ENCODE data around the gene ITPK1. TPM values are rescaled to one million over a fixed set of nuclear protein-coding genes. Genes with fewer than 3 reads are reported as not detected.

Gene ITPK1
- total and polyA plus RNA-seq, 5 donors from 2014 or later = 19.5 to 54.1 (median 22.1) TPM

DNA sequence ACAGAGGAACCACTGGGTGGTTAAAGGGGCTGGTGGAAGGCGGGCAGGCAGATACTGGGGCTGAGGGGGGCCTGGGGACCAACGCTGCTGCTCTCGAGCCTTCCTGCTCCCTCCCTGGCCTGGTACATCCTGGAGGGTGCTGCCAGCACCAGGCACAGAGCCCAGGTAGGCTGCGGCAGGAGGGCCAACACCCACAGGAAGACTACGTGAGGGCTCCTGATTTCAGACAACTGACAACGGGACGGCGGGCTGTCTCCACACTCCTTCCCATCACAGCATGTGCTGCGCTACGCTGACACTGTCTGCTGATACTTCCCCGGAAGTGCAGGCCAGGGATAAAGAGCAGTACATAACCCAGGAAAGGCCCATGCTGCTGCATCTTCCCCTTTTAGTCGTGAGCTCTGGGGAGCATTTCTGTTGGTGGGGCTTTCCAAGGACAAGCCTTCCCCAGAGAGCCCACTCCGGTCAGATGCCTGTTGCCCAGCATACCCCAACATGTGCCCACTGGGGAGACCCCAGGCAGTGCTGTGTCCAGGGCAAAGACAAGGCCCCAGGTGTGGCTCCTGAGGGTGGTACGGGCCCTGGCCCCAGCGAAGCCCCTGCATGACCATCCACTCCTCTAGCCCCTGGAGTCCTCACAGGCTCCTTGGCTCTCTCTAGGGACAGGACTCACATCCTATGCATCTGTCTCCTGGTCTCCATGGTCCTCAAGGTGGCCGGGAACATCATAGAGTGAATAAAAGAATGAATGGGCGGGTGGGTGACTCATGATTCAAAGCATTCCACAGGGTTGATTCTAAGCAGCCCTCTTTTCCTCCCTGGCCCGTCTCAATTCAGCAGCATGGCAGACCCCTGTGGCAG is 154.8 kb downstream of the ITPK1 start:
- no peaks in the 10 kb centered on the region for H3K27me3 ChIP-seq (ENCODE audit: control insufficient read depth, insufficient read depth, low read length)
- no peak overlapping the region for H3K4me3 Mint-ChIP-seq
- H3K27ac Mint-ChIP-seq = peak overlapping the region in 1 of 3 donors; percentile 45
- no peaks in the 10 kb centered on the region for H3K27me3 Mint-ChIP-seq
- peaks cover 26% of the 10 kb centered on the region for H3K36me3 ChIP-seq (ENCODE audit: control insufficient read depth, insufficient read depth, low read length)
- H3K9me3 ChIP-seq (ENCODE audit: control insufficient read depth in 2 of 2, low read length in 2 of 2) = no peaks in the 10 kb centered on the region
- ATAC-seq (ENCODE audit: low read depth in 2 of 2) = no peak
- H3K4me1 ChIP-seq (ENCODE audit: control insufficient read depth, insufficient read depth, low read length, poor library complexity, severe bottlenecking) = no peaks in the 10 kb centered on the region
- H3K9me3 Mint-ChIP-seq = peaks cover 0 to 1% (median 0%) of the 10 kb centered on the region in 7 donors
- peaks cover 0 to 7% (median 2%) of the 10 kb centered on the region in 4 donors for H3K4me1 Mint-ChIP-seq
- DNase-seq = no peak
- peaks cover 11% of the 10 kb centered on the region for H3K36me3 Mint-ChIP-seq
- H3K4me3 ChIP-seq (ENCODE audit: low read depth, low read length) = no peak overlapping the region
- H3K27ac ChIP-seq (ENCODE audit: insufficient read depth, low read length, poor library complexity, severe bottlenecking) = no peak overlapping the region

DNA sequence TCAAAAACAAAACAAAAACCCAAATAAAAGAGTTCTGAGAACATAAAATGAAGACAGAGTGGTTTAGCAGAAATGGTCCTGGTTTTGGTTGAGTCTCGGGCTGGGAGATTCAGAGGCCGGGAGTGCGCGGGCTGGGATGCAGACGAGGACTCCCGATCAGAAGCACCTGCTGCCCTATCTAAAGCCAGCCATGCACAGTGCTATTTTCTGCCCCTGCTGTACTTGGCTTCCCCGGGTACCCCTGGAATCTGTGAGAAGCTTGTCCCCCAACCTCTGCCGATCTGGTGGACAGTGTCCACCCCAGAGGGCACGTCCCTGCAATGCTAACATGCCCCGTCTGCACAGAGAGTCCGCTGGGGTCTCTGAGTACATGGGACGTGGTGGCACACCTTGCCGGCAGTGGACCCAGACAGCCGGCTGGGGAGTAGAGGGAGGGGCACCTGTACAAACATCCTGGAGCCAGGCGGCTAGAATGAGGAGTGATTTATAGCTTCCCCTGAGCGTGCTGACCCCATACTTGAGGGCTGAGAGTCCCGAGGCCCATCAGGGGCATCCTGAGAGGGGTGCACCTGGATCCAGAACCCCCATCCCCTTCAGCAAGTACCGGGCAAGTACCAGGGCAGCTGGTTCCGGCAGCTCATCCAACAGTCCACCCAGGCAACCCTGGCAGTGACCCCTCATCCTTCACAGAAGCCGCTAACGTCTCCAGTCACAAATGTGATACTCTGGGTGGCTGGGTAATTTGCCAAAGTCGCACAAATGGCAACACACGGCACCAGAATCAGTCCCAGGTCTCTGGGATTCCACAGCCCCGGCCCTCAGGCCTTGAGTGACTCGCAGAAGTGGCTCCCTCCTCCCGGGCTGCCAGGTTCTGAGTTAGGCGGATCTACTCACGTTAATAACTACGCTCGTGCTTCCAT is 155.7 kb downstream of the ITPK1 start:
- Histone ChIP-seq H3K4me3 (ENCODE audit: low read depth, low read length) (no peak overlapping the region), H3K27me3 (ENCODE audit: control insufficient read depth, insufficient read depth, low read length) (no peaks in the 10 kb centered on the region), H3K4me1 (ENCODE audit: control insufficient read depth, insufficient read depth, low read length, poor library complexity, severe bottlenecking) (no peaks in the 10 kb centered on the region), H3K9me3 (ENCODE audit: control insufficient read depth in 2 of 2, low read length in 2 of 2) (no peaks in the 10 kb centered on the region), H3K27ac (ENCODE audit: insufficient read depth, low read length, poor library complexity, severe bottlenecking) (no peak overlapping the region), H3K36me3 (ENCODE audit: control insufficient read depth, insufficient read depth, low read length) (peaks cover 33% of the 10 kb centered on the region)
- ATAC-seq (ENCODE audit: low read depth in 2 of 2) (no peak), DNase-seq (no peak)
- Mint-ChIP-seq H3K4me3 (no peak overlapping the region), H3K27ac (peak overlapping the region in 1 of 3 donors; percentile 43), H3K9me3 (peaks cover 0 to 1% (median 0%) of the 10 kb centered on the region in 7 donors), H3K4me1 (peaks cover 0 to 3% (median 2%) of the 10 kb centered on the region in 4 donors), H3K27me3 (no peaks in the 10 kb centered on the region), H3K36me3 (peaks cover 14% of the 10 kb centered on the region)

DNA sequence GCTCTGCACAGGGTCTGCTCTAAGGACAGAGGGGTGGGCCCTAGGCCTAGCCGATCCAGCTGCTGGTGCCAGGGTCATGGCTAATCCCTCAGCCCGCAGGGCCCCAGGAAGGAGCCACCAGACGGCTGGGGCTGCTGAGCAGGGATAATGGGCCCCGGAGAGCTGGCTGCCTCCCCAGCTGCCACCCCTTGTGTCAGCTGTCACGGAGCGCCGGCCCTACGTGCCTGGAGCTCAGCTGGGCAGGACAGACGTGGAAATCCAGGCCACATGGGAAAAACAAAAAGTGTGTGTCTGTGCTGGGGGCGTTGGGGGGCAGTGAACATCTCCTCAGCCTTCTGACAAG is 156.6 kb downstream of the ITPK1 start:
- peaks cover 17% of the 10 kb centered on the region for H3K36me3 Mint-ChIP-seq
- H3K27me3 Mint-ChIP-seq = no peaks in the 10 kb centered on the region
- no peak for ATAC-seq (ENCODE audit: low read depth in 2 of 2)

DNA sequence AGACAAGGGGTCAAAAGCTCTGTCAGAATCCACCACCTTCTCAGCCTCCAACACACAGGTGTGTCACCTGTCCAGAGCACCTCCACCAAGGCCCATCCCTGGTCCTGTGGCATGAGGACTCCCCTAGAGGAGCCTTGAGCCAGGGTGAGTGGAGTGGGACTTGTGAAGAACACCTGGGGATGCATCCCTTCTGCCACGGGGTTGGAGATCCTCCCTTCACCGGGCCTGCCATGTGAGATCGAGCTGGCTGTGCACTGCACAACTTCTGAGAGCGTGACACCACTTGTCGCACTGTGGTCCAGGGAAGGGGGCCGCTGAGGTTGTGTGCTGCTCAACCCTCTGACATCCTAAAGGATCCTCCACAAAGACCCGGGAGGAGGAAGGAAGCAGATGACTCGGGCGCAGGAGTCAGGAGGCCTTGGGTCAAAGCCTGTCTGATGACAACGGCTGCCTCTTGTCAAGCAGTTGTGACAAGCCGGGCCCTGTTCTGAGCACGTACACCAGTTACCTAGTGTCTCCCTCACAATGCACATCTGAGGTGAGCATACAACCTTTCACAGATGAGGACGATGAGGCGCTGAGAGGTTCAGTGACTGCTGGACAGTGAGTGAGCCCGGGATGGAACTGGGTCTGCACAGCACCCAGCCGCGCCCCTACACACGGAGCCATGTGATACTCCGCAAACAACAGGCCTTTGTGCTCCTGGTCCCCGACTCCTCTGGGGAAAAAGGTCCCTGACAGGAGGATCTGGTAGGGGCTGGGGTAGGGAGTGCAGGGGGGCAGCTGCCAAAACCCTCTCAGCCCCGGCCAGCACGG is 157.1 kb downstream of the ITPK1 start:
- Histone ChIP-seq H3K4me1 (ENCODE audit: control insufficient read depth, insufficient read depth, low read length, poor library complexity, severe bottlenecking) (no peaks in the 10 kb centered on the region), H3K27me3 (ENCODE audit: control insufficient read depth, insufficient read depth, low read length) (no peaks in the 10 kb centered on the region), H3K9me3 (ENCODE audit: control insufficient read depth in 2 of 2, low read length in 2 of 2) (no peaks in the 10 kb centered on the region), H3K36me3 (ENCODE audit: control insufficient read depth, insufficient read depth, low read length) (peaks cover 33% of the 10 kb centered on the region), H3K4me3 (ENCODE audit: low read depth, low read length) (no peak overlapping the region), H3K27ac (ENCODE audit: insufficient read depth, low read length, poor library complexity, severe bottlenecking) (no peak overlapping the region)
- DNase-seq = no peak
- Mint-ChIP-seq H3K9me3 (peaks cover 0 to 1% (median 0%) of the 10 kb centered on the region in 7 donors), H3K27ac (no peak overlapping the region), H3K4me3 (no peak overlapping the region), H3K4me1 (peaks cover 0 to under 1% (median 0%) of the 10 kb centered on the region in 4 donors), H3K36me3 (peaks cover 15% of the 10 kb centered on the region), H3K27me3 (no peaks in the 10 kb centered on the region)
- no peak for ATAC-seq (ENCODE audit: low read depth in 2 of 2)

More for the DNA sequence above, 156.6 kb downstream of the ITPK1 start:
- no peaks in the 10 kb centered on the region for H3K27me3 ChIP-seq (ENCODE audit: control insufficient read depth, insufficient read depth, low read length)
- Mint-ChIP-seq H3K9me3 (peaks cover 0 to 1% (median 0%) of the 10 kb centered on the region in 7 donors), H3K27ac (no peak overlapping the region), H3K4me3 (no peak overlapping the region), H3K4me1 (peaks cover 0 to 3% (median under 1%) of the 10 kb centered on the region in 4 donors)
- H3K27ac ChIP-seq (ENCODE audit: insufficient read depth, low read length, poor library complexity, severe bottlenecking) = no peak overlapping the region
- peaks cover 33% of the 10 kb centered on the region for H3K36me3 ChIP-seq (ENCODE audit: control insufficient read depth, insufficient read depth, low read length)
- no peak for DNase-seq
- no peaks in the 10 kb centered on the region for H3K4me1 ChIP-seq (ENCODE audit: control insufficient read depth, insufficient read depth, low read length, poor library complexity, severe bottlenecking)
- H3K4me3 ChIP-seq (ENCODE audit: low read depth, low read length) = no peak overlapping the region
- H3K9me3 ChIP-seq (ENCODE audit: control insufficient read depth in 2 of 2, low read length in 2 of 2) = no peaks in the 10 kb centered on the region

DNA sequence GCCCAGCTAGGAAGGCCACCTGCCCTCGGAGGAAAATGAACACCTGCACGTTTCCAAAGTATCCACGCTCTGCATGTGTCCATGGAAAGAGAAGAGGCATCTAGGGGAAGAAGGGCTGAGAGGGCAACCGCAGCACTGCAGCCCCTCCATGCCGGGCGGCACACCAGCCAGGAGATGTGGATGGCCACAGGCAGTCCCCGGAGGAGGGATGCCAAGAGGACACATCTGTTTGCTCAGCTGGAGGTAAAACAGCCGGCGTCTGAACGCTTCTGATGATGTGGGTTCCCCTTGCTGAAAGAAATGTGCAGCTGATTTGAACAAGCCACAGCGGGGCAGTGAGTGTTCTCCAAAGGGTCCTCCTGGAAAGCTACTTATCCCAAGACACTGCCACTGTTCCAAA is 158.8 kb downstream of the ITPK1 start:
- no peak overlapping the region for H3K4me3 ChIP-seq (ENCODE audit: low read depth, low read length)
- H3K9me3 Mint-ChIP-seq = no peaks in the 10 kb centered on the region
- H3K4me1 ChIP-seq (ENCODE audit: control insufficient read depth, insufficient read depth, low read length, poor library complexity, severe bottlenecking) = peaks cover 3% of the 10 kb centered on the region
- peaks cover 31% of the 10 kb centered on the region for H3K36me3 ChIP-seq (ENCODE audit: control insufficient read depth, insufficient read depth, low read length)
- H3K27me3 Mint-ChIP-seq = no peaks in the 10 kb centered on the region
- no peak overlapping the region for H3K4me3 Mint-ChIP-seq
- no peaks in the 10 kb centered on the region for H3K27me3 ChIP-seq (ENCODE audit: control insufficient read depth, insufficient read depth, low read length)
- peaks cover 2 to 4% (median 4%) of the 10 kb centered on the region in 4 donors for H3K4me1 Mint-ChIP-seq
- H3K36me3 Mint-ChIP-seq = peaks cover 13% of the 10 kb centered on the region
- no peak for ATAC-seq (ENCODE audit: low read depth in 2 of 2)
- DNase-seq = no peak
- no peak overlapping the region for H3K27ac Mint-ChIP-seq
- H3K9me3 ChIP-seq (ENCODE audit: control insufficient read depth in 2 of 2, low read length in 2 of 2) = no peaks in the 10 kb centered on the region
- H3K27ac ChIP-seq (ENCODE audit: insufficient read depth, low read length, poor library complexity, severe bottlenecking) = no peak overlapping the region

DNA sequence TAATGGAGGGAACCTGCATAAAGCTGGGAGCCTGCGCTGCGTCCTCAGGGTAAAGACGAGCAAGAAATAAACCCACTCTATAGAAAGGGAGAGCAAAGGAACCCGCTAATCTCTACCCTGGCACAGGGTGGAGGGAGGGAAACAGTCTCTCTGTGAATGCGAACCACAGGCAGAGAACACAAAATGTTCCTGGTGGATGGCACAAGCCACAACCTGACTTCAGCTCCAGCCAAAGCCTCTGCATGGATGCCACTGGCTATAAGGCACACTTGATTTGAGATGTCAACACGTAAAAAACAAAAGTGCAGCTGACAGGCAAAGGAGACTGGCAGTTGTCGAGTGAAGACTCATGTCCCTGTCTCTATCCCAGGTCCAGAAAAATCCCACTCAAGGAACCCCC is 160.3 kb downstream of the ITPK1 start:
- Mint-ChIP-seq H3K36me3 (peaks cover 17% of the 10 kb centered on the region), H3K27me3 (no peaks in the 10 kb centered on the region), H3K27ac (no peak overlapping the region), H3K9me3 (no peaks in the 10 kb centered on the region), H3K4me1 (peaks cover 4 to 7% (median 6%) of the 10 kb centered on the region in 4 donors), H3K4me3 (no peak overlapping the region)
- Histone ChIP-seq H3K4me3 (ENCODE audit: low read depth, low read length) (no peak overlapping the region), H3K27me3 (ENCODE audit: control insufficient read depth, insufficient read depth, low read length) (no peaks in the 10 kb centered on the region), H3K4me1 (ENCODE audit: control insufficient read depth, insufficient read depth, low read length, poor library complexity, severe bottlenecking) (peaks cover 7% of the 10 kb centered on the region), H3K27ac (ENCODE audit: insufficient read depth, low read length, poor library complexity, severe bottlenecking) (no peak overlapping the region), H3K9me3 (ENCODE audit: control insufficient read depth in 2 of 2, low read length in 2 of 2) (no peaks in the 10 kb centered on the region), H3K36me3 (ENCODE audit: control insufficient read depth, insufficient read depth, low read length) (peaks cover 21% of the 10 kb centered on the region)
- ATAC-seq (ENCODE audit: low read depth in 2 of 2) = no peak
- no peak for DNase-seq

DNA sequence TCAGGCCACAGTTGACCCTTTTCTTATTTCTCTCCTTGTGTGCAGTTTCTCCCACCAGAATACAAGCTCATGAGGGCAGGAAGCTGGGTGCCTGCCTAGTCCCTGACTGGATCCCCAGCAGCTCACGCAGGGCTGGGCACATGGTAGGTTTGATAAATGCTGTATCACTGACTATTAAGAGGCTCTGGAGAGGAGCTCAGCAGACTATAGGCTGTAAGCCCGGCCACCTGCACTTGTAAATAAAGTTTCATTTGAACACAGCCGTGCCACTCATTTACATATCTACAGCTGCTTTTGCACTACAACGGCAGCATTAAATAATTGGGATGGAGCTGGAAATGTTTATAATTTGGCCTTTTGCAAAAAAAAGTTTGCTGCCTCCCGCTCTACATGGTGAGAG is 160.8 kb downstream of the ITPK1 start:
- Mint-ChIP-seq H3K27ac (peak overlapping the region in 1 of 3 donors; percentile 13), H3K27me3 (no peaks in the 10 kb centered on the region), H3K4me1 (peaks cover 4 to 7% (median 6%) of the 10 kb centered on the region in 4 donors), H3K9me3 (no peaks in the 10 kb centered on the region), H3K36me3 (peaks cover 17% of the 10 kb centered on the region), H3K4me3 (no peak overlapping the region)
- Histone ChIP-seq H3K27ac (ENCODE audit: insufficient read depth, low read length, poor library complexity, severe bottlenecking) (no peak overlapping the region), H3K9me3 (ENCODE audit: control insufficient read depth in 2 of 2, low read length in 2 of 2) (no peaks in the 10 kb centered on the region), H3K27me3 (ENCODE audit: control insufficient read depth, insufficient read depth, low read length) (no peaks in the 10 kb centered on the region), H3K36me3 (ENCODE audit: control insufficient read depth, insufficient read depth, low read length) (peaks cover 26% of the 10 kb centered on the region), H3K4me1 (ENCODE audit: control insufficient read depth, insufficient read depth, low read length, poor library complexity, severe bottlenecking) (peaks cover 7% of the 10 kb centered on the region), H3K4me3 (ENCODE audit: low read depth, low read length) (no peak overlapping the region)
- DNase-seq = no peak
- ATAC-seq (ENCODE audit: low read depth in 2 of 2) = no peak
